ENCODE measurements around the gene CPO.

The CPO gene

GRCh38 chr2:207012461-207012860, 73.1 kb downstream of the CPO start:
- TF ChIP-seq CTCF (IDR thresholded peaks at IDR 0.05; ENCODE audit: insufficient read depth, low read length, missing control alignments), result no peak
- ChIA-PET CTCF (interaction anchor here (0.9 to 1.5 kb wide), 2 partner anchors 17 to 212 kb away, joined by 3 to 4 read pairs; no protein-coding TSS in a partner anchor), POLR2A (no interaction called here)
- no peak for DNase-seq (ENCODE audit: low read depth, low spot score)
- H3K4me3 ChIP-seq (ENCODE audit: low read depth, low read length), result no peak overlapping the region

- no peak for DNase-seq (ENCODE audit: low read depth, low spot score)
- TF ChIP-seq CTCF (IDR thresholded peaks at IDR 0.05; ENCODE audit: insufficient read depth, low read length, missing control alignments), result no peak
- ChIA-PET CTCF (interaction anchor here (0.6 kb wide), 1 partner anchor 25 kb away, joined by 3 read pairs; no protein-coding TSS in a partner anchor), POLR2A (no interaction called here)
- no peak overlapping the region for H3K4me3 ChIP-seq (ENCODE audit: low read depth, low read length)
Measured at GRCh38 chr2:207014424-207014823, 75.1 kb downstream of the CPO start.

GRCh38 chr2:207015901-207016300, 76.6 kb downstream of the CPO start:
- TF ChIP-seq CTCF (IDR thresholded peaks at IDR 0.05; ENCODE audit: insufficient read depth, low read length, missing control alignments), result no peak
- ChIA-PET POLR2A (no interaction called here), CTCF (interaction anchor here (0.9 kb wide), 1 partner anchor 29 kb away, joined by 3 read pairs; no protein-coding TSS in a partner anchor)
- DNase-seq (ENCODE audit: low read depth, low spot score), result no peak
- no peak overlapping the region for H3K4me3 ChIP-seq (ENCODE audit: low read depth, low read length)

Data from AG04449 (cell line).